Testis (tissue), 2 donors: ENCODE results near the gene AP5B1.

Experiments used
- CTCF ChIP-seq, 3 experiments: fragments of 450-650 bp in 2 of 3; fragments of 200-600 bp in 1 of 3; sonication (generic) in 1 of 3; IDR thresholded peaks; one replicate each; pipeline ENCODE4 v1.5.1; 2016 to 2019; ENCODE audit warnings: antibody characterized with exemption in 3 of 3, mild to moderate bottlenecking in 2 of 3, moderate library complexity in 1 of 3
- POLR2A ChIP-seq: fragments of 450-650 bp; IDR thresholded peaks from one replicate; pipeline ENCODE4 v1.6.1; 2017; ENCODE audit warnings: antibody characterized with exemption, mild to moderate bottlenecking, moderate library complexity

DNA sequence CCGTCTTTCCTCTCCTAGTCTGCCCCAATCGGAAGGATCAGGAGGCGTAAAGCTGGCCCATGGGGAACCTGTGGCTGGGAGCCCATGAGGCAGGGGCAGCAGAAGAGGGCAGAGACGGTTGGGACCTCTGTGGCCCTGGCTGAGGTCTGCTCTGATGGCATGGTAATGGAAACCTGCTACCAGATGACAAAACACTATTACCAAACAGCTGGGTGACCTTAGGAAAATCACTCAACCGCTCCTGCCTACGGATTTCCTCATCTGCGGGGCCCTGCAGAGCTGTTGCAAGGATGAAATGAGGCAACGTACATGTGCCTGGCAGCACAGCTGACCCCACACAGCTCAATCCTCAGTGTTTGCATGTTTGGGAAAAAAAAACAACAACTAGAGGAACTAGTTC lies 4.6 kb downstream of the AP5B1 start:
- TF ChIP-seq CTCF (IDR thresholded peaks at IDR 0.05): no peak
- no peak for TF ChIP-seq POLR2A
